GM19467 (cell line): ENCODE measurements around the gene TRAF7.

Experiments used
- ATAC-seq: cut with Tn5 transposase; IDR thresholded peaks from one replicate; pipeline ENCODE4 v1.9.1; 2021; ENCODE audit warnings: mild to moderate bottlenecking, moderate library complexity; ENCODE audit not compliant: unreplicated experiment

Gene TRAF7

DNA sequence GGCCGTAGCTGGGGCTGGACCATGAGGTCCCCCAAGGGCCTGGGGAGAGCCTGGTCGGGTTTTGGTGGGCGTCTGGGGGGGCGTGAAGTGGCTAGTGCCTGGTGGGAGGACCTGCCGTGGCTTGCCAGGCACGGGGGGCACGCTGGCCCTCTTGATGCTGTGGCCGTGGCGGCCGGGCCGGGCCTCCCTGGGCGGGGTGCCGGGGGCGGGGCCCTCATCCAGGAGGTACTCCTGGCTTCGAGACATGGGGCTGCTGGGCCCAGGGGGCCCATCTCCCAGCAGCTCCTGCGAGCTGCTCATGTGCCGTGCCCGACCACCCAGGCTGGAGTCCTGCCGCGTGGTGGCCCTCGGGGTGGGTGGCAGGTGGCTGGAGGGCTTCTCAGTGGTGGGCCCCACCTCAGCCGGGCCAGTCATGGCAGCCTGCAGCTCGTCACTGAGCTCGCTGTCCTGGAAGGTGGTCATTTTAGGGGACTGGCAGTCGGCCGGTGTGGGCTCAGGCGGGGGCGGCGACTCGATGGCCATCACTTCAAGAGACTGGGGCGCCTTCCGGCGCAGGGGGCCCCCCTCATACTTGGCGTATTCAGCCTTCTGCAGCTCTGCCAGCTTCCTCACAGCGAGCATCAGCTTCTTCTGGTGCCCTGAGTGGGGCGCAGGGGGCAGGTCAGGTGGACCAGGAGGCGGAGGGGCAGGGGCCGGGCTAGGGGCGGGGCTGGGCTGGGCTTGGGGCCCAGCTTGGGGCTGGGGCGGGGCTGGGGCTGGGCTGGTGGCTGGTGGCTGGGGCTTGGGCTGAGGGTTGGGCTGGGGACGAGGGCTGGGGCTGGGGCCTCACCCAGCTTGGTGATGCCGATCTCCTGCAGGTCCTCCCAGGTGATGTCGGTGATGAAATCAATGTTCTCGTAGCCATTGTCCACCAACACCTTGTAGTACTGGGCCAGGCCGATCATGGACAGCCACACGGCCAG is 25.7 kb downstream of the TRAF7 start:
- ATAC-seq = no peak

GRCh38 chr16:2181952-2182351 is 26.4 kb downstream of the TRAF7 start:
- ATAC-seq = no peak

GRCh38 chr16:2183671-2184070 is 28.1 kb downstream of the TRAF7 start:
- ATAC-seq = no peak

- no peak for ATAC-seq
Measured at GRCh38 chr16:2184346-2184745, 28.8 kb downstream of the TRAF7 start.

DNA sequence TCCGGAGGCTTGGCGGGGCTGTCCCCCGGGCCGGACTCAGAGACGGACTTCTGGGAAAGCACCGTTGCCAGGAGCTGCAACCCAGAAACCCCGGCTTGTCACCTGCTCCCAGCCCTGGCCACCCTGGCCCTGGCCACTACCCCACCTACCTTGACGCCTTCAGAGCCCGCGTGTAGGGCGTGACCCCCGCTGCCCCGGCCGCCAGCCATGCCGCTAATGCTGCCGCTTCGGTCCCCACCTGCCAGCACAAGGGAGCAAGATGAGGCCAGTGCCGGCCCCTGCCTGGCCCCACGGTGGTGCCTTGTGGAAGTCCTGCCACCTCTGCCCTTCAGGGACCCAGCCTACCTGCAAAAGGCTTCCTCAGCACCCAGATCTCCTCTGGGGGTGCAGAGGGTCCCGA is 29.4 kb downstream of the TRAF7 start:
- ATAC-seq = no peak

GRCh38 chr16:2186064-2186463 is 30.5 kb downstream of the TRAF7 start:
- no peak for ATAC-seq

DNA sequence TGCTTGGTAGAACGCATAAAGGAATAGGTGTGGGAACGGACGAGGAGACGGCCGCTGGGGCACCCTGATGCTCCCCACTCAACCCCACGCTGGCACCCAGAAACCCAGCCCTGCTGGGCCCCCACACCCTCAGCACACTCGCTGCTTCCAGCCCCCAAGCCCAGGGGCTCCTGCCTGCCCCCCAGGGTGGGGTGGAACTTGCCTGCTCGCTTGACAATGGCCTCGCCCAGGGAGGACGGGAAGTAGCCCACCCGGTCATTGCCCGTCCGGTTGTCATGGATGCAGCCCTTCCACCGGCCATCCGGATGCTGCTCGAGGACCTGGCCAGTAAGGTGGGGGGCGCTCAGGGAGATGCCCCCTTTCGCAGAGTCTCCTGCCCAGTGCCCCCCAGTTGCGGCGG is 30.9 kb downstream of the TRAF7 start:
- no peak for ATAC-seq

- no peak for ATAC-seq
Measured at GRCh38 chr16:2187212-2187611, 31.6 kb downstream of the TRAF7 start.

DNA sequence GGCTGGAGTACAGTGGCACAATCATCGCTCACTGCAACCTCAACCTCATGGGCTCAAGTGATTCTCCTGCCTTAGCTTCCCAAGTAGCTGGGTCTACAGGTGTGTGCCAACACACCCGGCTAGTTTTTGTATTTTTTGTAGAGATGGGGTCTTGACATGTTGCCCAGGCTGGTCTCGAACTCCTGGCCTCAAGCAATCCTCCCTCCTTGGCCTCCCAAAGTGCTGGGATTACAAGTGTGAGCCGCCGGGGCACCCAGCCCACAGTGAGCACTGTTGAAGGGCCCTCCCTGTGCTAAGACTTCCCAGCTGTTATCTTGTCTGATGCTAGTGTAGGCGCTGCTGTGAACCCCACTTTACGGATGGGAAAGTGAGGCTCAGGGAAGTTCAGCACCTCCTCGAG is 32.8 kb downstream of the TRAF7 start:
- no peak for ATAC-seq

DNA sequence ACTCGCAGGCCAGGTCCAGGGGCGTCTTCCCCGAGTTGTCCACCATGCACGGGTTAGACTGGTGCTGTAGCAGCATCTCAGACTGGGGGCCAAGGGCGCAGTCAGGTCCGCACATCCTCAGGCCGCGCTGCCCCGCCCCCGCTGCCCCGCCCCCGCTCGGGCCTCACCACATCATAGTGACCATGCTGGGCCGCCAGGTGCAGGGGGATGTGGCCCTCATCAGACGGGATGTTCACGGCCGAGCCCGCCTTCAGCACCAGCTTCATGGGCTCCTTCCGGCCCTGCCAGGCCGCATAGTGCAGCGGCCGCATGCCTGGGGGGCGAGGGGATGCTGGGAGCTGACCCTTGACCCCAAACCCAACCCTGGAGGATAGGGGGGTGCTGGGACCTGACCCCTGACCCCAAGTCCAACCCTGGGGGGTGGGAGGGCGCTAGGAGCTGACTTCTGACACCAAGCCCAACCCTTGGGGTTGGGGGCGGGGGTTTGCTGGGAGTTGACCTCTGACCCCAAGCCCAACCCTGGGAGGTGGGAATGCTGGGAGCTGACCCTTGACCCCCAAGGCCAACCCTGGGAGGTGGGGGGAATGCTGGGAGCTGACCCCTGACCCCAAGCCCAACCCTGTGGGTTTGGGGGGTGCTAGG is 33.8 kb downstream of the TRAF7 start:
- no peak for ATAC-seq

DNA sequence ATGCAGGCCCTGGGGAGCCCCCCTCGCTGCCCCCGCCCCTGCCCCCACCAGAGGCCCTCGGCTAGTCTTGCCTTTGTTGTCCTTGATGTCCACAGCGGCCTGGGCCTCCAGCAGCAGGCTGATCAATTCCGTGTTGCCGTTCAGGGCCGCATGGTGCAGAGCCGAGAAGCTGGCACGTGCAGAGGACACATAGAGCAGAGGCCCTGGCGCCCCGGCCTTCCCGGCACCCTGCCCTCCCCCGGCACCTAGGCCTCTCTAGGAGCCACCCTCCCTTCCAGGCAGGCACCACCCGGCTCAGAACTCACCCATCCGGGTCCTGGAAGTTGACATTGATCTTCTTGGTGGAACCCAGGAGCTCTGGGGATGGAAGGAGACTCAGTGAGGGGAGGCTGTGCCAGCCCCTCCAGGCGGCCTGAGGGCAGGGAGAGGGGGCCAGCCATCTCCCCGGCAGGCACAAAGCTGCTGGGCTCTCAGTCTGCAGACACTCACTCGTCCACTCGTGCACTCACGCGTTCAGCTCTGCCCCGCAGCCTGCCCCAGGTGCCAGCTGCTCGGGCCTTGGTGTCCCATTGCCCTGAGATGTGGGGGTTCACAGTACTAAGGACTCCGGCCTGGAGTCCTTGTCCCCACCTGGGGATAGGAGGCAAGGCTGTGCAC is 34.5 kb downstream of the TRAF7 start:
- no peak for ATAC-seq

DNA sequence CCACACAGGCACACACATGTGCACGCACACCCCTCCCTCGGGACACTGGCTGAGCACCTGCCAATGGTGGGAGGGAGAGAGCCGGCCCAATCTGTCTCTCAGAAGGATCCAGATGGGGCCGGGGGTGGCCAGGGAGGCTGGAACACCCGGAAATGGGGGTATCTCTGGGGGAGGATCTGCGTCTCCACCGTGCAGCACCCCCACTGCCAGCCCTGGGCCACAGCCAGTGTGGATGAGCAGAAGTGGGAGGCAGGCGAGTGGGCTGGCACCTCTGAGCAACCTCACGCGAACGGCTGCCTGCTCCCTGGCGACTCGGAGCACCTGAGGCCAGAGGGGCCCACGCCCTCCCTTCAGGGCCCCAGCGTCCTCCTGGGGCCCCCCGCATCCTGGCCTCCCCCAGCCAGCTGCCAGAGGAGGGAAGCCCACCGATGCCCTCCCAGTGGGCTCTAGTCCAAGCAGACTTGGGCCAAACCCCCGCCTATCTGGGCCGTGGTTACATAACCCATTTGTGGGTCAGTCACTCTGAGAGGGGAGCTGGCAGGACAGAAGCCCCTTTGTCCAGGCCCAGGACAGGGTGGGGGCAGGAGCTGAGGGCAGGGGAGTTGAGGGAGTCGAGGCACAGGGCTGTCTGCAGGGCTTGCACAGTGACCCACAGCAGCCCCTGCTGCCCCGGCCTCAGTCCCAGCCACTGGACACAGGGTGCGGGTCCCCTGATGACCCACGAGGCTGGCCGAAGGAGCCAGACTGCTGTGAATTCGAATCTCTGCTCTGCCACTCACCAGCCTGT is 35.3 kb downstream of the TRAF7 start:
- no peak for ATAC-seq

- no peak for ATAC-seq
Measured at GRCh38 chr16:2191446-2191706, 35.8 kb downstream of the TRAF7 start.

- ATAC-seq = no peak
Measured at GRCh38 chr16:2194166-2194834, 38.7 kb downstream of the TRAF7 start.

DNA sequence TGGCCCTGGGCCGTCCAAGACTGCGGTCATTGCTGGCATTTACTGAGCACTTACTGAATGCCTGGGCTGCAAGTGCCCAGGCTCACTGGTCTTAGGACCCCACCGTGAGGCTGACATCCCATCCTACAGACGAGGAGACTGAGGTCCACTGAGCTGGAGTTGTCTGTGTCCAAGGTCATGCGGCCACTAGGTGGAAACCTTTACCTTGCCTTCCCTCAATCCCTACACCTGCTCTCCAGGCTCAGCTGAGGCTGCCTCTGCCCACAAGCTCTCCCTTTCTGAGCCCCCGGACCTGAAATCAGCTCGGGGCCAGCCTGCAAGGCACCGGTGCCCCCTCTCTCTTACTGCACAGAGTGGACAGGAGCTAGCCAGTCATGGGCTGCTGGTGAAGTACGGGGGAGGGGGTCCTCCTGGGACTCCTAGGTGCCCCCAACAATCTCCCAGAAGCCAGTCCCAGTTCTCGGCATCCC is 39.3 kb downstream of the TRAF7 start:
- ATAC-seq = no peak

- no peak for ATAC-seq
Measured at GRCh38 chr16:2195322-2196161, 40.0 kb downstream of the TRAF7 start.

- ATAC-seq = no peak
Measured at GRCh38 chr16:2196162-2196980, 40.8 kb downstream of the TRAF7 start, which contains the start of gene CASKIN1. Gene CASKIN1 (minus strand): TSS chr16:2196605. CDS start chr16:2196432, 173 bp downstream.

GRCh38 chr16:2196981-2197511 is 41.5 kb downstream of the TRAF7 start:
- no peak for ATAC-seq
